ENCODE measurements around the gene SFRP4. TPM values are rescaled to one million over a fixed set of nuclear protein-coding genes. Genes with fewer than 3 reads are reported as not detected.

Gene SFRP4
- total RNA-seq, 1 experiment from 2014 or later: 0.24 TPM

- DNase-seq (ENCODE audit: low spot score): no peak
- no peak for TF ChIP-seq TCF7 (CRISPR knock-in tag; IDR thresholded peaks at IDR 0.05; ENCODE audit: low read depth)
- Mint-ChIP-seq H3K36me3 (peaks cover 7% of the 10 kb centered on the region), H3K27ac (no peak overlapping the region), H3K9me3 (peaks cover 17% of the 10 kb centered on the region; the same call in 1 of the 2 replicates), H3K27me3 (ENCODE audit: low read depth) (no peaks in the 10 kb centered on the region; the same call in 1 of the 2 replicates), H3K4me1 (no peaks in the 10 kb centered on the region), H3K4me3 (no peak overlapping the region)
- CTCF ChIA-PET: interaction anchor here (1.2 kb wide), 1 partner anchor 11 kb away, joined by 3 read pairs; the partner anchor contains the start of gene SFRP4
- POLR2A ChIA-PET: interaction anchor here (0.6 kb wide), 1 partner anchor 16 kb away, joined by 3 read pairs; no protein-coding TSS in a partner anchor
- ATAC-seq: no peak
These were observed 11.3 kb upstream of the SFRP4 start for GRCh38 chr7:37927773-37928444.

GRCh38 chr7:37925620-37926019 lies 9.0 kb upstream of the SFRP4 start:
- H3K4me3 Mint-ChIP-seq: no peak overlapping the region
- DNase-seq (ENCODE audit: low spot score) (no peak), ATAC-seq (no peak)
- peaks cover 6% of the 10 kb centered on the region for H3K27me3 Mint-ChIP-seq (ENCODE audit: low read depth)
- H3K9me3 Mint-ChIP-seq: peaks cover 17% of the 10 kb centered on the region; the same call in 1 of the 2 replicates
- peaks cover 8% of the 10 kb centered on the region for H3K4me1 Mint-ChIP-seq
- TF ChIP-seq TEAD4 (CRISPR knock-in tag; IDR thresholded peaks at IDR 0.05) (no peak), FOXK1 (CRISPR knock-in tag; IDR thresholded peaks at IDR 0.05) (no peak), ELF4 (CRISPR knock-in tag; IDR thresholded peaks at IDR 0.05; ENCODE audit: low read depth) (no peak), MYBL2 (CRISPR knock-in tag; IDR thresholded peaks at IDR 0.05) (no peak), NR2C2 (CRISPR knock-in tag; IDR thresholded peaks at IDR 0.05) (no peak), HMGA2 (CRISPR knock-in tag; IDR thresholded peaks at IDR 0.05) (no peak), MXD4 (CRISPR knock-in tag; IDR thresholded peaks at IDR 0.05; ENCODE audit: borderline replicate concordance) (no peak), ATF2 (CRISPR knock-in tag; IDR thresholded peaks at IDR 0.05; ENCODE audit: borderline replicate concordance, low read depth) (no peak), AFF4 (CRISPR knock-in tag; IDR thresholded peaks at IDR 0.05; ENCODE audit: borderline replicate concordance) (no peak), JAZF1 (CRISPR knock-in tag; IDR thresholded peaks at IDR 0.05) (no peak), ZNF317 (CRISPR knock-in tag; IDR thresholded peaks at IDR 0.05; ENCODE audit: borderline replicate concordance, low read depth) (no peak), SP1 (CRISPR knock-in tag; conservative IDR thresholded peaks at IDR 0.05) (no peak), GTF2I (CRISPR knock-in tag; conservative IDR thresholded peaks at IDR 0.05) (no peak)
- TF ChIP-seq, protein P1, sequence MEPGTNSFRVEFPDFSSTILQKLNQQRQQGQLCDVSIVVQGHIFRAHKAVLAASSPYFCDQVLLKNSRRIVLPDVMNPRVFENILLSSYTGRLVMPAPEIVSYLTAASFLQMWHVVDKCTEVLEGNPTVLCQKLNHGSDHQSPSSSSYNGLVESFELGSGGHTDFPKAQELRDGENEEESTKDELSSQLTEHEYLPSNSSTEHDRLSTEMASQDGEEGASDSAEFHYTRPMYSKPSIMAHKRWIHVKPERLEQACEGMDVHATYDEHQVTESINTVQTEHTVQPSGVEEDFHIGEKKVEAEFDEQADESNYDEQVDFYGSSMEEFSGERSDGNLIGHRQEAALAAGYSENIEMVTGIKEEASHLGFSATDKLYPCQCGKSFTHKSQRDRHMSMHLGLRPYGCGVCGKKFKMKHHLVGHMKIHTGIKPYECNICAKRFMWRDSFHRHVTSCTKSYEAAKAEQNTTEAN (CRISPR knock-in tag; IDR thresholded peaks at IDR 0.05): no peak
- TF ChIP-seq, protein P2, sequence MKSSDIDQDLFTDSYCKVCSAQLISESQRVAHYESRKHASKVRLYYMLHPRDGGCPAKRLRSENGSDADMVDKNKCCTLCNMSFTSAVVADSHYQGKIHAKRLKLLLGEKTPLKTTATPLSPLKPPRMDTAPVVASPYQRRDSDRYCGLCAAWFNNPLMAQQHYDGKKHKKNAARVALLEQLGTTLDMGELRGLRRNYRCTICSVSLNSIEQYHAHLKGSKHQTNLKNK (CRISPR knock-in tag; IDR thresholded peaks at IDR 0.05): no peak
- TF ChIP-seq, protein P3, sequence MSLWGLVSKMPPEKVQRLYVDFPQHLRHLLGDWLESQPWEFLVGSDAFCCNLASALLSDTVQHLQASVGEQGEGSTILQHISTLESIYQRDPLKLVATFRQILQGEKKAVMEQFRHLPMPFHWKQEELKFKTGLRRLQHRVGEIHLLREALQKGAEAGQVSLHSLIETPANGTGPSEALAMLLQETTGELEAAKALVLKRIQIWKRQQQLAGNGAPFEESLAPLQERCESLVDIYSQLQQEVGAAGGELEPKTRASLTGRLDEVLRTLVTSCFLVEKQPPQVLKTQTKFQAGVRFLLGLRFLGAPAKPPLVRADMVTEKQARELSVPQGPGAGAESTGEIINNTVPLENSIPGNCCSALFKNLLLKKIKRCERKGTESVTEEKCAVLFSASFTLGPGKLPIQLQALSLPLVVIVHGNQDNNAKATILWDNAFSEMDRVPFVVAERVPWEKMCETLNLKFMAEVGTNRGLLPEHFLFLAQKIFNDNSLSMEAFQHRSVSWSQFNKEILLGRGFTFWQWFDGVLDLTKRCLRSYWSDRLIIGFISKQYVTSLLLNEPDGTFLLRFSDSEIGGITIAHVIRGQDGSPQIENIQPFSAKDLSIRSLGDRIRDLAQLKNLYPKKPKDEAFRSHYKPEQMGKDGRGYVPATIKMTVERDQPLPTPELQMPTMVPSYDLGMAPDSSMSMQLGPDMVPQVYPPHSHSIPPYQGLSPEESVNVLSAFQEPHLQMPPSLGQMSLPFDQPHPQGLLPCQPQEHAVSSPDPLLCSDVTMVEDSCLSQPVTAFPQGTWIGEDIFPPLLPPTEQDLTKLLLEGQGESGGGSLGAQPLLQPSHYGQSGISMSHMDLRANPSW (CRISPR knock-in tag; conservative IDR thresholded peaks at IDR 0.05; ENCODE audit: low read depth): no peak
- TF ChIP-seq, protein P4, sequence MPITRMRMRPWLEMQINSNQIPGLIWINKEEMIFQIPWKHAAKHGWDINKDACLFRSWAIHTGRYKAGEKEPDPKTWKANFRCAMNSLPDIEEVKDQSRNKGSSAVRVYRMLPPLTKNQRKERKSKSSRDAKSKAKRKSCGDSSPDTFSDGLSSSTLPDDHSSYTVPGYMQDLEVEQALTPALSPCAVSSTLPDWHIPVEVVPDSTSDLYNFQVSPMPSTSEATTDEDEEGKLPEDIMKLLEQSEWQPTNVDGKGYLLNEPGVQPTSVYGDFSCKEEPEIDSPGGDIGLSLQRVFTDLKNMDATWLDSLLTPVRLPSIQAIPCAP (CRISPR knock-in tag; IDR thresholded peaks at IDR 0.05): no peak
- POLR2A ChIA-PET: no interaction called here
- peaks cover 7% of the 10 kb centered on the region for H3K36me3 Mint-ChIP-seq
- no peak overlapping the region for H3K27ac Mint-ChIP-seq
- CTCF ChIA-PET: no interaction called here

Measured in WTC11 (cell line).